ENCODE measurements around the gene TTC28. TPM values are rescaled to one million over a fixed set of nuclear protein-coding genes. Genes with fewer than 3 reads are reported as not detected.

TTC28 gene
- total RNA-seq, 1 donor from 2014 or later, result 16.4 TPM

- DNase-seq, result no peak
- H3K9me3 ChIP-seq (replicated peaks), result no peaks in the 10 kb centered on the region
- peaks cover 8% of the 10 kb centered on the region for H3K4me1 ChIP-seq
- TF ChIP-seq CTCF (IDR thresholded peaks at IDR 0.05; ENCODE audit: borderline replicate concordance), result no peak
- no peaks in the 10 kb centered on the region for H3K36me3 ChIP-seq
- intact Hi-C loops (cut with micrococcal nuclease), result no loop called here
- no peak overlapping the region for H3K27ac ChIP-seq (replicated peaks)
- H3K4me3 ChIP-seq, result no peak overlapping the region
- no peaks in the 10 kb centered on the region for H3K27me3 ChIP-seq (ENCODE audit: low read depth)
Measured at GRCh38 chr22:27937453-27937852, 742.2 kb downstream of the TTC28 start.

- TF ChIP-seq CTCF (IDR thresholded peaks at IDR 0.05; ENCODE audit: borderline replicate concordance), result no peak
- H3K27me3 ChIP-seq (ENCODE audit: low read depth), result no peaks in the 10 kb centered on the region
- no peak for DNase-seq
- no peaks in the 10 kb centered on the region for H3K9me3 ChIP-seq (replicated peaks)
- intact Hi-C loops (cut with micrococcal nuclease), result no loop called here
- H3K36me3 ChIP-seq, result no peaks in the 10 kb centered on the region
- no peak overlapping the region for H3K27ac ChIP-seq (replicated peaks)
- peaks cover 8% of the 10 kb centered on the region for H3K4me1 ChIP-seq
- no peak overlapping the region for H3K4me3 ChIP-seq
Measured at GRCh38 chr22:27935897-27936296, 743.7 kb downstream of the TTC28 start.

- peaks cover 8% of the 10 kb centered on the region for H3K4me1 ChIP-seq
- intact Hi-C loops (cut with micrococcal nuclease), result no loop called here
- DNase-seq, result no peak
- H3K27ac ChIP-seq (replicated peaks), result no peak overlapping the region
- no peaks in the 10 kb centered on the region for H3K36me3 ChIP-seq
- no peak overlapping the region for H3K4me3 ChIP-seq
- no peaks in the 10 kb centered on the region for H3K9me3 ChIP-seq (replicated peaks)
- no peaks in the 10 kb centered on the region for H3K27me3 ChIP-seq (ENCODE audit: low read depth)
- TF ChIP-seq CTCF (IDR thresholded peaks at IDR 0.05; ENCODE audit: borderline replicate concordance), result no peak
Measured at GRCh38 chr22:27934069-27934468, 745.6 kb downstream of the TTC28 start.

- H3K9me3 ChIP-seq (replicated peaks), result no peaks in the 10 kb centered on the region
- no peak for TF ChIP-seq CTCF (IDR thresholded peaks at IDR 0.05; ENCODE audit: borderline replicate concordance)
- no peaks in the 10 kb centered on the region for H3K36me3 ChIP-seq
- H3K4me3 ChIP-seq, result peak overlapping the region; percentile 15
- peaks cover 8% of the 10 kb centered on the region for H3K4me1 ChIP-seq
- no peak overlapping the region for H3K27ac ChIP-seq (replicated peaks)
- intact Hi-C loops (cut with micrococcal nuclease), result no loop called here
- H3K27me3 ChIP-seq (ENCODE audit: low read depth), result no peaks in the 10 kb centered on the region
- no peak for DNase-seq
Measured at GRCh38 chr22:27933186-27933983, 746.3 kb downstream of the TTC28 start.

GRCh38 chr22:27930331-27931060 lies 749.1 kb downstream of the TTC28 start:
- intact Hi-C loops (cut with micrococcal nuclease), result no loop called here
- Histone ChIP-seq H3K4me3 (no peak overlapping the region), H3K27me3 (ENCODE audit: low read depth) (no peaks in the 10 kb centered on the region), H3K27ac (replicated peaks) (no peak overlapping the region), H3K36me3 (no peaks in the 10 kb centered on the region), H3K9me3 (replicated peaks) (no peaks in the 10 kb centered on the region), H3K4me1 (peaks cover under 1% of the 10 kb centered on the region)
- DNase-seq, result no peak
- no peak for TF ChIP-seq CTCF (IDR thresholded peaks at IDR 0.05; ENCODE audit: borderline replicate concordance)

Small RNAs within 50 kb of the gene (microRNA-seq; reads per million reads assigned to microRNA genes)
- not detected for gene MIR5739

Other genes with a start within 250 kb of the TTC28 start
- 2.5 TPM for gene CHEK2, start 62.0 kb upstream of the TTC28 start, total RNA-seq
- gene HSCB, start 62.2 kb upstream of the TTC28 start, total RNA-seq, result 9.8 TPM
- gene CCDC117, start 92.9 kb upstream of the TTC28 start, total RNA-seq, result 10.1 TPM
- gene XBP1, start 120.7 kb upstream of the TTC28 start, total RNA-seq, result 75.9 TPM
- 6.3 TPM for gene ZNRF3, start 203.7 kb upstream of the TTC28 start, total RNA-seq

All from left ventricle myocardium inferior (tissue), 1 donor.